ENCODE measurements around the gene THRB. TPM values are rescaled to one million over a fixed set of nuclear protein-coding genes. Genes with fewer than 3 reads are reported as not detected.

Gene THRB
- total RNA-seq, 1 donor from 2014 or later = 27.5 TPM

DNA sequence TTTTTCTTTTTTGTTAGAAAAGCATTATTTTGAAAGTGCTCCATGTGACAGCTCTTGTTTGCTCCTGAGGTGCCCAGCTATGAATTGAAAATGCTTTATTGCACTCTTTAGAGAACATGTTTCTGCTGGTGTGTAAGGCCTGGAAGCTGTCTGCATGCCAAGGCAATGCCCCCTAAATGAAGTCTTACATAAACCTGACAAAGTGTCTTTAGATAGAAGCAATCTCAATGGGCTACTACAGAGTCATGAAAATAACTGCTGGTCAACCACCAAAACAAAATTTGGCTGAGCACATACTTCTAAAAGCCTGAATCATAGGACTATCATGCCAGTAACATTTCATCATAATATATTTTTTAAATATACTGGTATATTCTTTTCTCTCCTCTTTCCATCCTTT is 178.7 kb downstream of the THRB start:
- DNase-seq (ENCODE audit: low spot score) = no peak

DNA sequence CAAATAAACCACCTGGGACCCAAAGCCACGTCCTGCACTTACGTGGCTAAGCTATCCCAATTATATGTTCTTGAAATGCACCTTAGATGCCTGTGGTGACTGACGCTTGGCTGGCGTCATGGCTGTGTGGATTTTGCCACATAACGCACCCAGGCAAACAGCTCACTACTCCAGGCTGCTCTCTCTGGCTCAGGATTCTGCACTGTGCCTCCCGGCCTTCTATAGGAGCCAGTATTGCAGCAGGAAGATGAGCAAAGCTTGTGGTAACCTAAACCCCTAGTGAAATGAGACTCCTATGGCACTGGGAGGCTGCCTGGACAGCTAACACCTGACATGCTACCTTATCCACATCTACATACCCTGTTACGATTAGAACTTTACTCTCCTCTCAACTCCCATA is 179.3 kb downstream of the THRB start:
- no peak for DNase-seq (ENCODE audit: low spot score)

DNA sequence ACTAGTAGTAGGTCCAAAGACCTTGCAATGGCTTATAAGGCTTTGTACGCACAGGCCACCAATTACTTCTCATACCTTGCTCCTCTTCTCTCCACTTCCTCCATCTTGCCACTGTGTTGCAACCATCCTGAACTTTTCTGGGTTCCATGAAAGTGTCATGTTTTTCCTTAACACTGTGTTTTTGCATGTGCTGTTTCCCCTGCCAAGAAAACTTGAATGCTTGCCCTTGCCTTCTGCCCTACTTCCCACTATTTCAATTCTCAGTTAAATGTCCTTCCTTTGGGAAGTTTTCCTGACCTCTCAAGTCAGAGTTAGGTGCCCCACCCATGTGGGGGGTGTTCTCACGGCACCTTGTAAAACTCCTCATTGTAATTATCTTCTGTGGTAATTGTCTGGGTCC is 182.8 kb downstream of the THRB start:
- no peak for DNase-seq (ENCODE audit: low spot score)

DNA sequence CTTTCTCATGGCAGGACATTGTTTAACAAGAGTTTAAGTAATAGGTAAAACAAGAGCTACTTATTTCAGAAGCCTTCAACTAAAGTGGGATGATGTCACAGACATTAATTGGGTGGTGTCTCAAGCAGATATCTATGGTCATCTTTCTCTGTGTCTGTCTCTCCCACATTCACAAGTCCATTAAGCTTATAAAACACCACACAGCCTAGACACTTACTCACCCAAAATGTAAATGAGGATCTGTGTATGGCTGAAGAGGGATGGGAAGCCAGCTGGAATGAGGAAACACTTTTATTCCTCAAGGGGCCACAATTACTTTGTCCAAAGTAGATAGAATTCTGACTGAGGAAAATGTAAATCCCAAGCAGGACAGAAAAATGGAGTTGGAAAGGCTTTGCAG is 183.8 kb downstream of the THRB start:
- DNase-seq (ENCODE audit: low spot score) = no peak

DNA sequence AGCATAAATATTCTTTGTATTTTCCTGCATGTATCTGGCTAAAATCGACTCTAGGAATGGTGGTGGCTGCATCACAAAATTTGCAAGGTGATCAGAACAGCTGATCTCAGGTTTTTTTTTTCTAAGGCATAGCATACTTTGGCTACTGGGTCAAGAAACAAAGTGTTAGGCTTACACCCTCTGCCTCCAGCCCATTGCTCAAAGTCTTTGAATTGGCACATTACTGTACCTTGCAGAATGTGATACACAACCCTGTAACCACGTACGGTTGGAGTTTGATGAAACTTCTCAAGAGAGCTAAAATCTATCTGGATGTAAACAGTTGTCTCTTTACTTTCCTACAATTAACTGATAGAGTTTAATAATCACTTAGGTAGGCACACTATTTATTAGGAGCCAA is 188.1 kb downstream of the THRB start:
- DNase-seq (ENCODE audit: low spot score) = no peak

DNA sequence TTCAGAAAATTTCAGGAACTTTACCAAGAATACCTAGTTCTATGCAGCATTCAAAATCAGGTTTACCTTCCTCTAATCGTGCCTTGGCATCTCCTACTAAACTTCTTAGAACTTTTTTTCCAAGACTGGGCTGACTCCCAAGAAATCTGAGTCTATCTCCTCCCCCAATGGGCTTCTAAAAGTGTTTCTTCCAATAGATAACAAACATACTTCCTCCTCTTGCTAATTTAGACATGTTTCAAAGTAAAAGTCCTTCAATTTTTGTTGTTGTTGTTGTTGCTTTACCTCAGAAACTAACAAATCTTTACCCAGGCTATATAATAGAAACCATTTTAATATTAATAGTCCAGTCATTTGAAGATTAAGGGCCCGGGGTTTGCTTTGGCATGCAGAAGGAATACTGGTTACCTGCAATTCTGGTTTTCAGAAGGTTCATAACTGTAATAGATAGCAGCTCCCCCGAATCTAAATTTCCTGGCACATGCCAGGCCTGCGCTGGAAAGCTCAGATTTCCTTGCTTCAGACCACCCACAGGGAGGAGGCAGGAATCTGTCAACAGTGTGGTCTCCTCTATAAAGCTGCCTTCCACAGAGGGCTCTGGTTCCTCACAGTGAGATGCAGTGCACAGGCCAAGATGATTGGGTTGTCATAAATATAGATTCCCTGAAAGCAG is 188.7 kb downstream of the THRB start:
- DNase-seq (ENCODE audit: low spot score) = no peak

DNA sequence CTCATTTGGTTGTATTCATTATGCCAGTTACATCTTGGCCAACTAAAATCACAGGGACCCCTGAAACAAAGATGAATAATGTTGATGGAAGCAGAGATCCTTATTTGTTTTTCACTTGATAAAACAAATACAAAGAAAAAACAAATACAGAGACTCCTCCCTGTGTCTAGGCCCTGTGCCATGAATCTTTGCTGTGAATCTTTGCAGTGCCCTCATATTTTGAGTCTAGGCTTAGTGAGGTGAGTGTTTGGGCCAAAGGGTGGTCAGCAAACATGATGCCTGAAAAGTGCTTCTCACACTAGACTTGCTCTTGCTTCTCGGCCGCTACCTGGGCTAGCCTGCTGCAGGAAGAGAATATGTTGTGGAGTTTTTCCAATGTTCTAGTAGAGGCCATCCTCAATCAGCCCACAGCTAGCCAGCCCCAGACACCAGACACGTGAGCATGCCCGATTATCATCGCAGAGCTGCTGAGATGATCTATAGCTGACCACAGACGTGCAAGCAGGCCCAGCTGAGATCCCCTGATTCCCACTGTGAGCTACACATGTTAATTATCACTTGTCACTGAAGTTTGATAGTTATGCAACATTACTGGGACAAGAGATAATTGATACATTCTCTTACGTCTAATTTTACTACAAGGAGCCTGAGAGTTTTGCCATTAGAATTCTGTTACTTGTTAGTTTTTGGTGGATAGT is 191.4 kb downstream of the THRB start:
- DNase-seq (ENCODE audit: low spot score) = no peak

DNA sequence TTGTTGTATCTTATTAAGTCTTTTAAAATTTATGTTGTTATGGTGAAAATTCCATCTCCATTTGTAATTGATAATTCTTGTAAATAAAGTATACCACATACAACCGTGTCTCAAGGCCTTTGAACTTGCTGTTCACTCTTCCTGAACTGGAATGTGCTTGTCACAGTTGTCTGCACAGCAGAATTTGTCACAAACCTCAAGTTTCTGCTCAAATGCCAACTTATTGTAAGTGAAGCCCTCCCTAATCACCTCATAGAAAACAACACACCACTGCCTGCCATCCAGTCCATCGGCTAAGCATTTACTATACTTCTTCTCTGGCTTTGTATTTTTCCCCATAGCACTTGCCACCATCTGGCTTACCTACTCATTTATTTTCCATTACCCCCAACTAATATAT is 192.3 kb downstream of the THRB start:
- DNase-seq (ENCODE audit: low spot score) = no peak

DNA sequence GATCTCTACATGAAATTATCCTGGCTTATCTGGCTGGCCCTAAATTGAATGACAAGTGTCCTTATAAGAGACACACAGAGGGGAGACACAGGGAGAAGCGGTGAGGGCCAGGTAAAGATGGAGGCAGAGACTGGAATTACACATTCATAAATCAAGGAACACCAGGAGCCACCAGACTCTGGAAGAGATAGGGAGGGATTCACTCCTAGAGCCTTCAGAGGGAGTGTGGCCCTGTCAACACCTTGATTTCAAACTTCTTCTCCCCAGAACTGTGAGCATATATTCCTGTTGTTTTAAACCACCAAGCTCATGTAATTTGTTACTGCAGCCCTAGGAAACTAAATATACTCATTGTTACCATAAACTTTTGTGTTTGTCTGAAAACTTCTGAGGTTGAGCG is 193.7 kb downstream of the THRB start:
- DNase-seq (ENCODE audit: low spot score) = no peak

DNA sequence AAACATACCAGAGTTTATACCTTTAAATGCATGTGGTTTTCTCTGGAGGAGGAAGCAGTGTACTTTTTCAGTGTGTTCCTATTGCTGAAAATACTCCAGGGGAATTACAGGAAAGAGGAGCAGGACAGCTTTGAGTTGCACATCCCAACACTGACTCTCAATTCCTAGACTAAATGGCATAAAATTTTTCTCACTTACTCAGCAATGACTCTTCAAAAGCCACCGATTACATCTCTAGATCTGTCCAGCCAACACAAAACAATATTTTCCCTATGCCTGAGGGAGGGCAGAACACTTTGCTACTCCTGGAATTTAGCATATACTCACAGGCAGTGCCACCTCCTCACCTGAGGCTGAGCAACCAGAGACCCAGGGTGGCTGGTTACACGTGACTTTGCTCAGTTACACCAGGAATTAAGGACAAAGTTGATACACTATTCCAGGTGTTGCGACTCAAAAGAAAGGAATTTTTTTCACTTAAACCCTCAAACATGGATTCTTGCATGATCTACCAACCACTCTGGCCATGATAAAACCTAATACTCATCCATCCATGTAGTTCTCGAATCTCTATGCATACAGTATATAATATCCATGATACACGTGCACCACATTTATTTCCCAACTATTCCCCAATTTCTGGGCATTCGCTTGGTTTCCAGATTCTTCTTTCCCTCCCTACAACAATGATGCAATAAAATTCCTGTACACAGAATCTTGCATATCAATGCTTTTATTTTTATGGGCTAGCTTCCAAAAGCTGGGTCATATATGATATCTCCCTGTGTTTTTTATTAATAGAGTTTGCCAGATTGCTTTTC is 194.6 kb downstream of the THRB start:
- no peak for DNase-seq (ENCODE audit: low spot score)

DNA sequence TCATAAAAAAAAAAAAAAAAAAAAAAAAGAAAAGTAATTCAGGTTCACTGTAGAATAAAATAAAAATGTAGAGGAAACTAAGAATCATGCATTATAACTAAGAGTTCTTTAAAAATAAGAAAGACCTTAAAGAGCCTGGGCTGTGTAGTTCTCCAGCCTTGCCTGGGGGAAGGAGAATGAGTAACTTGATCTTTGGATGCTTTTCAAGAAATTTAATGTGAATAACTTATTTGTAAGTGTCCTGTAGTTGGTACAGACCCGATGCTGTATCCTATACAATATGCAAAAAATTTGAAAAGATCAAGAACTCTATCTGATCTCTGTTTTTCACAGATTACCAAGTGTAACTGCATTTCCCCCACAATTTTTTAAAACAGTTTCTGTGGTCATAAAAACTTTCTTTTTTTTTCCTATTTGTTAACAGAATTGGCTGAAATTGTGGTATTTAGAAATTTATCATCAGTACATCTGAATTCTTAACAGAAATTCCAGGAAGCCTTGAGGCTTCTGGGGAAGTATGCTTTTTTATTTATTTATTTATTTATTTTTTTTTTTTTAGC is 195.3 kb downstream of the THRB start:
- no peak for DNase-seq (ENCODE audit: low spot score)

DNA sequence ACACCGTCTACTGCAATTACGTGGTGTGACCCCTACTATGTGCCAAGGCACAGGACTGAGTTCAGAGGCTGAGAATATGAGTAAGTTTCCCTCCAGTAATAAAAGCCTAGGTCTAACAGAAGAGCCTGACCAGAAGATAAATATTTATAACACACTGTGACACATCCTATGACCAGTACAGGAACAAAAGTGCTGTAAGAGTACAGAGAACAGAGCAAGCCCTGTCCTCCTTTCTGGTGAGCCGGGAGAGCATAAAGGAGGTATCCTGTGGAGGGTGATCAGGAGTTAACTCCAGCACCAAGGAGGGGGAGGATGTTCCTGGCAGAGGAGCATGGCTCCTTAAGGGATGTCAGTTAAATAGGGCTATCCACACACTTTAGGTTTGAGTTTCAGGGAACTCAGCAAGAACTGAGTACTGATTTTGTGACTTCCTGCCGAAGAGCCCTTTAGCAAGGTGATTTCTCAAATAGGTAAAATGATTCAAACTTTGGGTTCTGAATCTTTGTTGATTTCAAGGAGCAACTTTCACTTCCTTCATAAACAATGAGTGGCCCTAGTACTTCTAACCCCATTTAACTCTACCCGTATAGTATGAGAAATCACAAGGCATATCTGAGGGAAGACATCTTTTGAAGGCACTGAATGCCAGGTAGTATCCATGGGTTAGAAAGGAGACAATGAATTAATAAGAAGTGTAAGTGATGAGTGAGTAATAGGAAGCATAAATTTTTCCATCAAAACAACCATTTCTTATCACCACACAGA is 198.0 kb downstream of the THRB start:
- DNase-seq (ENCODE audit: low spot score) = no peak

DNA sequence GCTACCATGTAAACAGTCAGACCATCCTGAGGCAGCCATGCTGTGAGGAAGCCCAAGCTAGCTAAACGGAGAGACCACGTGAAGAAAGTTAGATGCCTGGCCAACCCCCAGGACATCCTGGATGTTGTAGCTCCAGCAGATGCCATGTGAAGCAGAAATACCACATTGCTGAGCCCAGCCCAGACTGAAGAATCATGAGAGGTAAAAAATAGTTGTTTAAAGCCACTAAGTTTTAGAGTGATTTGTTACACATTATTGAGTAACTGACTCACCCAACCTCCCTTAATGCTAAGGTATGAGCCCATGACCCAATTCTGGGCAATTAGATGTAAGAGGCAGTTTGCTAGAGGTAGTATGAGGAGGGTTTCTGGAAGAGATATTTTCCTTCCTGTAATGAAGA is 200.5 kb downstream of the THRB start:
- no peak for DNase-seq (ENCODE audit: low spot score)

DNA sequence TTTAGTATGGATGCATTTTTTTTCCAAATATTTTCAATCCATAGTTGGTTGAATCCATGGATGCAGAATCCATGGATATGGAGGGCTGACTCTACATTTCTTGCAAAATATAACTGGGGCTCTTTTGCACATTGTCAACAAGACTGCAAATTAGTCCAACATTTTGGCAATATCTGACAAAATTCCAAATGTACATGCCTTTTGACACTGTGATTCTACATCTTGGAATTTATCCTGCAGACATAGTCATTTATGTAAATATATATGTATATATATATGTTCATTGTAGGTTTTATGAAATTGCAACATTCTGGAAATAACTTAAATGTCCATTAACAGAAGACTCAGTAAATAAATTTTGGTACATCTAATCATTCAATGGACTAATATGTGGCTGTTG is 203.0 kb downstream of the THRB start:
- no peak for DNase-seq (ENCODE audit: low spot score)

DNA sequence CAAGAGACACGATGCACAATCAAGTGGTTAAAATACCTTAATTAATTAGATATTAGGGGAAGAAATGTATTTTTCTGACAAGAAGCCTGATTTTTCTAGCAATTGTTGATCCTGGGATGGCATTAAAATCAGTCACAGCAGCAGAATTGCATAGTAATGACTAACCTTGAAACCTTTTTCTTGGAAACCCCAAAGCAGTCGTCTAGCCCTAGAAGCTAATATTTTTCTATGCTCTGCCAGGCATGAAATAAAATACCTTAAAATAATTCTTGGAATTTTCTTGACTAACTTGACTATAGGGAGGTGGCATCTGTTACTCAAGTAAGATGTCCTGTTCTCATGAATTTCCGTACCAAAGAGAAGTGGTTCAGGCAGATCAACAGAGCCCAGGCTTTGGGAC is 204.1 kb downstream of the THRB start:
- DNase-seq (ENCODE audit: low spot score) = no peak

DNA sequence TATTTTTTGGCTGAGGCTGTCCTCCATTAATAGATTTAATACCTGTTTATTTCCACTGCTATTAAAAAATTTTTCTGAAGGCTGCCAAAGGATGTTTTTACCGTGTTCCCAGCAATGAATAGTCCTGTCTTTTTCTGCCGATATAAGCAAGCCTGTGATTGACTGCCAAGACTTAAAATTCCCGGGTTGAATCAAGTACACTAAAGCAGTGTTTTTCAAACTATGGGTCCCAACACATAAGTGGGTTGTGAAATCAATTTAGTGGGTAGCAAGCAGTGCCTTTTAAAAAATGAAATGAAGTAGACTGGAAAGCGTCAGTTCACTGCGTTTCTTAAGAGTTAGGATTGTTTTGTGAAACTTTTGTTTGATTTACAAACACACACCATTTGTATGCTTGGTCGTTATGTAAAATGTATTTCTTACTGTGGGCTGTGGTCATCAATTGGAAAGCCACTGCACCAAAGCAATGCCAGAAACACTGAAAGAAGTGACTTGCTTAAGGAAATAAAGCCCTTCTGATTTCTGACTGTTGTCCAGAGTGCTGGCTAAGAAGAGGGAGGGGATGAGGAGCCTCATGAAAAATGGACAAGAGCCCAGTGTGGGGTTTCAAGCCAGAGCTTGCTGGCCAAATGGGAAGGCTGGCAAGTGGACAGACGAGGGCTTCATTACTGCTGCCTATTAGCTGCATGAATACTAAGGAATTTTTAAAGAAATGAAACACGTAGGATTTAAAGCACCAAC is 206.0 kb downstream of the THRB start:
- no peak for DNase-seq (ENCODE audit: low spot score)

DNA sequence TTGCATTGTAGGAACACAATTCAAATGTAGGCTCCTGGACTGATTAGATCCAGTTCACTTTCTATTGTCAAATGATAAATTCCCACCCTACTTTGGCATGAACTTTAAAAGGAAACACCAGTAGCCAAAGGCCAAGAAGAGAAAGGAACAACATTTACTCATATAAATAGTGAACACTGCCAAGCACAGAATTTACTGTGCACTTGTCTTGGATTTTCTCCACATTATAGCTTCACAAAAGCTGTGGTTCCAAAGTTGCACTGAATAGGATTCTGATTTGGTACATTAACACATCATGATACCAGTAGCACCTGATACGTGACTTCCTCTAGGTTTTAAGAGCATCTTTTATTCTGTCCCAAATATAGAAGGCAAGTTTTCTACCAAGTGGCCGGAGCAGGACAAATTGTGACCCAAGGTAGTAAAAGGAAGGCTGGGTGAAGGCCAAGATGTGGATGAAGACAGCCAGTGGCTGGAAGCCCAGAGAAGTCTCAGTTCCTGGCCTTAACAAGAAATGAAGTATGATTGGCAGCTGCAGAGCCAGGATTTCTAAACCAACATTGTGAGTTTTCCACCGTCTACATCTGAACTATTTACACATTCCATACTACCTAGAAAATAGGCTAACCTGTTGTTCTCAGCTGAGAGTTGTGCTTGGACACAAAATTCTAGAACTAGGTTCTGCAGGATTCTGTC is 206.7 kb downstream of the THRB start:
- DNase-seq (ENCODE audit: low spot score) = no peak

DNA sequence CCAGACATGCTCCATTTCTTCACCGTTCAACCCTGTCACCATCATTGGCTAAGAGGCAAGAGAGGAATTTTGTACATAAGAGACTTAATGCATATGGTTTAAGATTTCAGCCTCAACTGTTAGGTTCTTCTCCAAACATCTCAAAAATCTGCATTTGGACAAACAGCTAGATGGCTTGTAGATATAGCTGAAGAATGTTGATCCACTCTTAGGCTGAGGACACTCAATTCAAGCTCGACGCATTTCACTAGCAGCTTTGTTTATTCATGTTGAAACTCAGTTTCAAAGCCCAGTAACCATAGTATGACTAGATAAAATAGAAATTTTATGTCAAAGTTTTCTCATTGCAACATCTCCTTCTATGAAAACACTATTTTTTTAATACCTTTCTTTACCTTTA is 208.2 kb downstream of the THRB start:
- no peak for DNase-seq (ENCODE audit: low spot score)

DNA sequence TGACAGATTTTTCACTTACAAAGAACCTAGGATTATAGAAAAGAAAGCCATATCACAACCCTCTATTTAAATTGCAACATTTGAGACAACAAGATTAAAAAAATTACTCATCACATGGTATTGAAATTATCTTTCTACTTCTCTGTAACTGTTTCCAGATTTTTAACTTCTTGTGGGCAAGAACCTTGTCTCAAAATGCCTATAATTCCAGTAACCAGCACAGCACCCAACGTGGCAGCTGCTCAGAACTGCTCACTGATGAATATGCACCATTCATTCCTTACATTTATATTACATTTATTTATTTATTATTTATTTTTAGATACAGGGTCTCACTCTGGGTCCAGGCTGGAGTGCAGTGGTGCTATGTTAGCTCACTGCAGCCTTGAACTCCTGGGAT is 216.1 kb downstream of the THRB start:
- no peak for DNase-seq (ENCODE audit: low spot score)

DNA sequence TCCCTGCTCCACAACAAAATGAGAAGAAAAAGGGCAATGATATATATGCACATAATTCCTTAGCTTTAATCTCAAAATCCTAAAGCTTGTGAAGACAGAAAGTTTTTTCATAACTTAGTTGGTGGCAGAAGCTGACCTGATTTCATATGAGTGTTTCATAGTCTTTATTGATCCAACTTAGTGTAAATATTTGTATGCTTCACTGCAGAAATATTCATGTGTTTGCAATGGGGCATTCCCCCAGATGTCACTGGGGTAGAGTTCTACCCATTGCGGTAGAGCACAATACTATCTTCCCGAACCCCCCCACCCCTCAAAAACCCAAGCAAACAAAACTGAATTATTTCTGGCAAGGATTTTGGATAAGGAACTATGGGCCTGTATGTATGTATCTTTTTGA is 221.2 kb downstream of the THRB start:
- DNase-seq (ENCODE audit: low spot score) = no peak

Data from mesenteric fat pad (tissue), 1 donor.